ENCODE measurements around the gene GPR158. TPM values are rescaled to one million over a fixed set of nuclear protein-coding genes. Genes with fewer than 3 reads are reported as not detected.

Gene GPR158
- total and polyA plus RNA-seq, 2 of the 8 experiments (the other 6 are each of a cell fraction or from before 2014, with no cell fraction given): 0.14 to 0.78 TPM

GRCh38 chr10:25506821-25507335, 332.1 kb downstream of the GPR158 start:
- H2AFZ ChIP-seq (ENCODE audit: low read length): no peak overlapping the region
- WGBS, 2 experiments (ENCODE audit: extremely low coverage in 1 of 2, insufficient coverage in 1 of 2, insufficient read length in 1 of 2, insufficient replicate concordance in 2 of 2, low coverage in 1 of 2, low lambda C conversion rate in 2 of 2, missing lambda C conversion rate in 1 of 2): 94% methylated on average over 2 of the region's 2 CpGs; no CpG with 5 or more reads in 1 of the 2 experiments
- peaks cover 6 to 14% (median 12%) of the 10 kb centered on the region in 4 experiments; a peak in 6 of 7 replicates for H3K4me1 ChIP-seq (replicated peaks in 1 of 4; ENCODE audit: control insufficient read depth in 3 of 4, insufficient read depth in 4 of 4, low read length in 3 of 4)
- H2BK12ac ChIP-seq (ENCODE audit: low read depth, low read length): no peak overlapping the region
- no peak overlapping the region for H3K4me3 ChIP-seq (ENCODE audit: extremely low read depth in 1 of 4, insufficient read depth in 2 of 4, low read depth in 3 of 4, low read length in 4 of 4)
- H3K9ac ChIP-seq (replicated peaks in 1 of 4; ENCODE audit: extremely low read depth in 1 of 4, low read depth in 3 of 4, low read length in 3 of 4): no peak overlapping the region
- no peak overlapping the region for H4K91ac ChIP-seq (replicated peaks; ENCODE audit: insufficient read length, low read length)
- no peak overlapping the region for H2BK5ac ChIP-seq (ENCODE audit: low read depth, low read length)
- no peaks in the 10 kb centered on the region for H3K79me1 ChIP-seq (ENCODE audit: low read depth, low read length)
- DNase-seq (ENCODE audit: low read depth in 1 of 2, low spot score in 2 of 2) (no peak), FAIRE-seq (no peak)
- no peak overlapping the region for H2BK15ac ChIP-seq (ENCODE audit: low read length)
- no peaks in the 10 kb centered on the region; the same call in 1 of the 2 replicates for H3K23me2 ChIP-seq (ENCODE audit: low read depth, low read length)
- no peak overlapping the region for H3K18ac ChIP-seq (ENCODE audit: extremely low read depth, low read length)
- H4K8ac ChIP-seq (ENCODE audit: extremely low read depth, insufficient read depth, low read length): no peak overlapping the region
- H3K36me3 ChIP-seq (ENCODE audit: control insufficient read depth in 2 of 4, insufficient read depth in 4 of 4, low read length in 3 of 4): no peaks in the 10 kb centered on the region
- no peaks in the 10 kb centered on the region for H3K27me3 ChIP-seq (replicated peaks in 1 of 4; ENCODE audit: control insufficient read depth in 3 of 4, extremely low read depth in 1 of 4, insufficient read depth in 3 of 4, low read length in 3 of 4)
- H4K5ac ChIP-seq (ENCODE audit: insufficient read length, low read depth, low read length): no peak overlapping the region
- H3K4me2 ChIP-seq (ENCODE audit: insufficient read depth in 1 of 2, low read depth in 2 of 2, low read length in 2 of 2): no peak overlapping the region
- no peaks in the 10 kb centered on the region for H3K9me3 ChIP-seq (ENCODE audit: insufficient read depth in 2 of 2, low read depth in 1 of 2, low read length in 1 of 2)
- no peak overlapping the region for H3K56ac ChIP-seq (replicated peaks; ENCODE audit: insufficient read length, low read depth, low read length)
- H2BK20ac ChIP-seq (ENCODE audit: low read length): no peak overlapping the region
- H3K27ac ChIP-seq (ENCODE audit: low read depth, low read length): no peak overlapping the region
- ChIA-PET CTCF (ENCODE audit: partially characterized antibody) (no interaction called here), POLR2A (ENCODE audit: partially characterized antibody) (no interaction called here)
- no peak overlapping the region for H3K4ac ChIP-seq (replicated peaks; ENCODE audit: insufficient read length, low read depth, low read length)
- H3K23ac ChIP-seq (ENCODE audit: insufficient read length): no peak overlapping the region
- H3K79me2 ChIP-seq (ENCODE audit: control insufficient read depth in 1 of 2, insufficient read depth in 2 of 2, low read length in 2 of 2): no peaks in the 10 kb centered on the region
- H3K14ac ChIP-seq (ENCODE audit: insufficient read length): no peak overlapping the region
- H4K20me1 ChIP-seq (replicated peaks in 1 of 2; ENCODE audit: control insufficient read depth in 1 of 2, insufficient read depth in 2 of 2, low read length in 2 of 2): no peaks in the 10 kb centered on the region
- H2BK120ac ChIP-seq (replicated peaks; ENCODE audit: low read depth, low read length): no peak overlapping the region
- H2AK5ac ChIP-seq (ENCODE audit: low read depth, low read length): no peak overlapping the region
- TF ChIP-seq RXRA (IDR thresholded peaks at IDR 0.05; ENCODE audit: insufficient read depth, low read depth, low read length): no peak
